Stimulated activated CD4-positive, alpha-beta T cell treated with anti-CD3 and anti-CD28 coated beads, Interleukin-4, amount 100 ng/mL, for 4 hours (primary cell): ENCODE data around the gene LAMC2.
"Not testable (repeated sequence)": the region's sequence is repeated elsewhere in the genome, so short reads cannot be mapped to it uniquely, and the experiment has no call there.

Experiments used
- DNase-seq, 2 experiments: peaks; one replicate each; pipeline ENCODE4 v3.0.0-alpha.2; 2020

The LAMC2 gene

DNA sequence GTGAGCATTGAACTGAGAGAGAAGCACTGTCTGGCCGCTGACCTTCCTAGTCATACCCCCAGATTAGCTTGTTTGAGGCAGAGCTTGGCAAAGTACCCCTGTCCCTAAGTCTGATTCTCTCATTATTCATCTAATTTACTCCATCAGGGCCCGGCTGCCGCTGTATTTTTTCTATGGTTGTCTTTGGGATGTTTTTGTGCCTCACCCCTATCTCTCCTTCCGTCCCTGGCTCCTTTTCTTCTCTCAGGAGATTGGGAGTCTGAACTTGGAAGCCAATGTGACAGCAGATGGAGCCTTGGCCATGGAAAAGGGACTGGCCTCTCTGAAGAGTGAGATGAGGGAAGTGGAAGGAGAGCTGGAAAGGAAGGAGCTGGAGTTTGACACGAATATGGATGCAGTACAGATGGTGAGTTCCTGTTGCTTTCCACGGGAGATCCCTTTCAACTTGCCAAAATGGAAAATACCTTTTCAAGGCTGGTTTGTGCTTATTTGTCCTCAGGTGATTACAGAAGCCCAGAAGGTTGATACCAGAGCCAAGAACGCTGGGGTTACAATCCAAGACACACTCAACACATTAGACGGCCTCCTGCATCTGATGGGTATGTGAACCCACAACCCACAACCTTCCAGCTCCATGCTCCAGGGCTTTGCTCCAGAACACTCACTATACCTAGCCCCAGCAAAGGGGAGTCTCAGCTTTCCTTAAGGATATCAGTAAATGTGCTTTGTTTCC lies 53.9 kb downstream of the LAMC2 start:
- no peak for DNase-seq

- DNase-seq, result no peak
Observed at GRCh38 chr1:183240526-183240825, 54.4 kb downstream of the LAMC2 start.

DNA sequence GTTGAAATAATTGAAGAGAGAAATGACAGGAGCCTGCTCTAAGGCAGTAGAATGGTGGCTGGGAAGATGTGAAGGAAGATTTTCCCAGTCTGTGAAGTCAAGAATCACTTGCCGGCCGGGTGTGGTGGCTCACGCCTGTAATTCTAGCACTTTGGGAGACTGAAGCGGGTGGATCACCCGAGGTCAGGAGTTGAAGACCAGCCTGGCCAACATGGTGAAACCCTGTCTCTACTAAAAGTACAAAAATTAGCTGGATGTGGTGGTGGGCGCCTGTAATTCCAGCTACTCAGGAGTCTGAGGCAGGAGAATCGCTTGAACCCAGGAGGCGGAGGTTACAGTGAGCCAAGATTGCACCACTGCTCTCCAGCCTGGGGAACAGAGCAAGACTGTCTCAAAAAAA lies 54.8 kb downstream of the LAMC2 start:
- DNase-seq, result not testable (repeated sequence)

- DNase-seq, result no peak
Observed at GRCh38 chr1:183241471-183241870, 55.4 kb downstream of the LAMC2 start.

DNA sequence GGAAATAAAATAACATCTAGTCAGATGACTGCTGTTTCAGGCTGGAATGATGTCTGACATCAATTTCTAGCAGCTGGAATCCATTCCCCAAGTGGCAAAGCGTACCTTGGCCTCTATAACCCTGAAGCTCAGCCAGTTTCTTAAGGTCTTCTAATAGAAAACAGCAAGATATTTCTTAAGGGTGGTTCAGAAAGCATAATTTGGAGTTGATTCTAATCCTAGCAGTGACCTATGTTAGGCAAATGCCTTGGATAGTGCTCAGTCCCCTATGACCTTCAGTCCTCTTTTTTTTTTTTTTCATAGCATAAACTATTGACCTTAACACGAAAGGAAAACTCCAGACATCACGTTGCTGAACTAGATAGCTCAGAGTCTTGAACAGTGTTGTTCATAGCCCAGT lies 56.5 kb downstream of the LAMC2 start:
- no peak for DNase-seq

DNA sequence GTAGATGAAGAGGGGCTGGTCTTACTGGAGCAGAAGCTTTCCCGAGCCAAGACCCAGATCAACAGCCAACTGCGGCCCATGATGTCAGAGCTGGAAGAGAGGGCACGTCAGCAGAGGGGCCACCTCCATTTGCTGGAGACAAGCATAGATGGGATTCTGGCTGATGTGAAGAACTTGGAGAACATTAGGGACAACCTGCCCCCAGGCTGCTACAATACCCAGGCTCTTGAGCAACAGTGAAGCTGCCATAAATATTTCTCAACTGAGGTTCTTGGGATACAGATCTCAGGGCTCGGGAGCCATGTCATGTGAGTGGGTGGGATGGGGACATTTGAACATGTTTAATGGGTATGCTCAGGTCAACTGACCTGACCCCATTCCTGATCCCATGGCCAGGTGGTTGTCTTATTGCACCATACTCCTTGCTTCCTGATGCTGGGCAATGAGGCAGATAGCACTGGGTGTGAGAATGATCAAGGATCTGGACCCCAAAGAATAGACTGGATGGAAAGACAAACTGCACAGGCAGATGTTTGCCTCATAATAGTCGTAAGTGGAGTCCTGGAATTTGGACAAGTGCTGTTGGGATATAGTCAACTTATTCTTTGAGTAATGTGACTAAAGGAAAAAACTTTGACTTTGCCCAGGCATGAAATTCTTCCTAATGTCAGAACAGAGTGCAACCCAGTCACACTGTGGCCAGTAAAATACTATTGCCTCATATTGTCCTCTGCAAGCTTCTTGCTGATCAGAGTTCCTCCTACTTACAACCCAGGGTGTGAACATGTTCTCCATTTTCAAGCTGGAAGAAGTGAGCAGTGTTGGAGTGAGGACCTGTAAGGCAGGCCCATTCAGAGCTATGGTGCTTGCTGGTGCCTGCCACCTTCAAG lies 57.3 kb downstream of the LAMC2 start:
- no peak for DNase-seq

DNA sequence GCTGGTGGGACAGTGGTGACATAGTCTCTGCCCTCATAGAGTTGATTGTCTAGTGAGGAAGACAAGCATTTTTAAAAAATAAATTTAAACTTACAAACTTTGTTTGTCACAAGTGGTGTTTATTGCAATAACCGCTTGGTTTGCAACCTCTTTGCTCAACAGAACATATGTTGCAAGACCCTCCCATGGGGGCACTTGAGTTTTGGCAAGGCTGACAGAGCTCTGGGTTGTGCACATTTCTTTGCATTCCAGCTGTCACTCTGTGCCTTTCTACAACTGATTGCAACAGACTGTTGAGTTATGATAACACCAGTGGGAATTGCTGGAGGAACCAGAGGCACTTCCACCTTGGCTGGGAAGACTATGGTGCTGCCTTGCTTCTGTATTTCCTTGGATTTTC lies 58.4 kb downstream of the LAMC2 start:
- no peak for DNase-seq

- DNase-seq, result no peak
Observed at GRCh38 chr1:183245357-183245756, 59.3 kb downstream of the LAMC2 start.

GRCh38 chr1:183246436-183246835 lies 60.4 kb downstream of the LAMC2 start:
- DNase-seq, result no peak

DNA sequence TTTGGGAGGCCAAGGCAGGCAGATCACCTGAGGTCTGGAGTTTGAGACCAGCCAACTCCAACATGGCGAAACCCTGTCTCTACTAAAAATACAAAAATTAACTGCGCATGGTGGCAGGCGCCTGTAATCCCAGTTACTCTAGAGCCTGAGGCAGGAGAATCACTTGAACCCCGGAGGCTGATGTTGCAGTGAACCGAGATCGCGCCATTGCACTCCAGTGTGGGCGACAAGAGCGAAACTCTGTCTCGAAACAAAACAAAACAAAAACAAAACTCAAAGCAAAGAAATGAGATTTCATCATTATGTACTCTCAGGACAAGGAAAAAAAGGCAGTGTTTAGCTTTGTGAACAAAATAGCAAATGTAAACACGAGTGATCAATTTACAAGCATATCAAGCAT lies 61.0 kb downstream of the LAMC2 start:
- no peak for DNase-seq

DNA sequence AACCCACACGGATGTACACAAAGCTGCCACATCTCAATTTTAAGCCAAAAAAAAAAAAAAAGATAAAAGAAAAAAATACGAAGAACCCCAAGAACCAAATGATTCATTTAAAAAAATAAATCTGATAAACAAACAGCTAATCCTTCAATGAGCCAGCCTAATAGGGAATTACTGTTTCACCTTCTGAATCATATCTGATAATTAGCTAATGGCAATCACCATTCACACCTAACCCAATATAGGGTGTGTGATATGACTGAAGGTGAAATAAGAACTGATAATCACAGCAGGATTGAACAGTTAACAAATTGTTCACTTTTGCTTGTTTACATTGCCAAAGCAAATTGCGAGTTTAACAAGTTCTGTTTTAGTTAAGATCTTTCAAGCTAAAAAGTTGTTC lies 61.4 kb downstream of the LAMC2 start:
- no peak for DNase-seq

- no peak for DNase-seq
Observed at GRCh38 chr1:183247931-183248330, 61.9 kb downstream of the LAMC2 start.

DNA sequence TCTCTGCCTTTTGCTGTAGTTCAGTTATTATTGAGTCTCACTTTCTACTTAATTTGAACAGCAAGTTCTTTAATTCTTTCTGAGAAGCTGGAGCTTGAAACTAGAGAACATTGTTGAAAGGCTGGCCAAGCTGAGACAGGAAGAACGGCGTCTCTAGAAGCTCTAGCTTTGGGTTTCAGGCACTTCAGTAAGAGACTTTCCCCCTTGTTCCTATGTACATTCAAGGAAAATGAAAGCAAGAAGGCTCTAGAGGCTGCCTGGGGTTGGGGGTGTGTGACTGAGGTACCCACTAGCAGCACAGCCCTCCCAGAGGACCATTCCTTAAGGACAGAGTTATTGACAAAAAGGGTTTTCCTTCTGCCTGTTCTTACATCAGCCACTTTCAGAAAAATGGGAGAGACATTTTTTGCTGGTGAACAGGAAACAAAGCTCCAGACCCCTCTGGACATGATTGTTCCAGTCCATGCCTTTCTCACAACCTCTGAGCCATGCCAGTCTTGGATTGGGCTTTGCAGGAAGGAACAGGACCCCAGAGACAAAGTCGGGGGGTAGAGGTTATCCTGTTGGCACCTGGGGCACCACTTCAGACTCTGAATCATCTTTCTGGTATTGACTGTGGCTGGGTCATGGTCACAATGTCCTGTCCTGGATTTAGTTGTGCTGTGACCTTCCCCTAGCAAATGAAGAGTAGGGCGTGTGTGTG lies 63.1 kb downstream of the LAMC2 start:
- no peak for DNase-seq

- DNase-seq, result no peak
Observed at GRCh38 chr1:183249941-183250452, 63.9 kb downstream of the LAMC2 start.

- DNase-seq, result no peak
Observed at GRCh38 chr1:183251101-183251958, 65.3 kb downstream of the LAMC2 start.

DNA sequence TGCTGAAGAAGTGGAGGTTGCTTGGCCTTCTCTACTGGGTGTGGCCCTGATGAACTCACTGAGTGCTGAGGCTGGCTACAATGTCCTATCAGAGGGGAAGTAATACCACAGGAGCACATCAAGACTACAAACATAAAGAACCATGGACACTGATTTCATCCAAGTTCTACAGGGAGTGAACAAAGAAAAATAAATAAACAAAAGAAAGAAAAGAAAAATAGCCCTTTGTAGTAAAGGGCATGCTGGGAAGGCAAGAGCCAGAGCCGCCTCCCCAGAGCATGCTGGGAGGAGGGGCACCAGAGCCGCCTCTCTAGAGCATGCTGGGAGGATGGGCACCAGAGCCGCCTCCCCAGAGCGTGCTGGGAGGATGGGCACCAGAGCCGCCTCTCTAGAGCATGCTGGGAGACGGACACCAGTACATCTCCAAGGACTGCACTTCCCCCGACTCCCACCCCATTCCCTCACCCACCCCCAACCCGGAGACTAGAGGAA lies 65.9 kb downstream of the LAMC2 start:
- no peak for DNase-seq

DNA sequence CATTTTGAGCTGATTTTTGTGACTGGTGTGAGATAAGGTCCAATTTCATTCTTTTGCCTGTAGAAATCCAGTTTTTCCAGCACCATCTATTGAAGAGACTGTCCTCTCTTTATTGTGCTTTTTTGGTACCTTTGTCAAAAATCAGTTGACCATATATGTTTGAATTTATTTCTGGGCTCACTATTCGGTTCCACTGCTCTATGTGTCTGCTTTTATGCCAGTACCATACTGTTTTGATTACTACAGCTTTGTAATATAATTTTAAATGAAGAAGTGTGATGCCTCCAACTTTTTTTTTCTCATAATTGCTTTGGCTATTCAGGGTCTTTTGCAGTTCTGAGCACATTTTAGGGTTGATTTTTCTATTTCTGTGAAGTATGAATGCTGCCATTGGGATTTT lies 69.0 kb downstream of the LAMC2 start:
- DNase-seq, result no peak

GRCh38 chr1:183259924-183260323 lies 73.9 kb downstream of the LAMC2 start:
- DNase-seq, result no peak

DNA sequence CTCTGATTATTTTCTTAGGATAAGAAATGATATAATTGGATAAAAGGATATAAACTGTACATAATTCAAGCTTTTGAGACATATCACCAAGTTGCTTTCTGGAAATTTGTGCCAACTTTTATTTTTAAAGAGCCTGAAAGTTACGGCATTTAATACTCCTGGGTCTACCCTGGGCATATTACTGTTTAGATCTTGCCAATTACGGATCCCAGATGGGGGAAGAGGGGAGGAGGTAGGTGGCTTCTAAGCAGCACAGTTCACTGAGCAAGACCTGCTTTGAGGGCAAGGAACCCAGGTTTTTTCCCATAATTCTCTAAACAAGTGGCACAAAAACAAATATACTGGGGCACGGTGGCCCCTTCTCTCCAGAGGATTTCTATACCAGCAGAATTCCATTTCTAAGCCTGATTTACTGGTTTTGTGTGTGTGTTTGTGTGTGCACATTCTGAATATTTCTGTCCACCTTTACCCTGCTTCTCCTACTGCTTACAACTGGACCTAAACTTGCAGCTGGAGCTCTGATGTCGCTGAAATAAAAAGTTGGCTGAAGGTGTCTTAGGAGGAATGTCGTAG lies 76.7 kb downstream of the LAMC2 start:
- DNase-seq, result no peak

GRCh38 chr1:183263886-183264602 lies 78.0 kb downstream of the LAMC2 start:
- DNase-seq, result no peak
